Transverse colon (tissue), 4 donors: ENCODE data around the gene FFAR4. TPM values are rescaled to one million over a fixed set of nuclear protein-coding genes. Genes with fewer than 3 reads are reported as not detected.

Experiments used
- DNase-seq: peaks from one replicate; pipeline ENCODE4 v3.0.0-alpha.2; 2019
- H3K27ac ChIP-seq, 4 donors: fragments of 200-600 bp; sonication (generic); 2 replicates each; pipeline ENCODE4 v1.5.1; 2016 to 2018; ENCODE audit warnings: inconsistent platforms in 4 of 4
- H3K27me3 ChIP-seq: fragments of 200-600 bp; sonication (generic); 2 replicates; pipeline ENCODE4 v1.5.1; 2017; ENCODE audit warnings: inconsistent platforms
- H3K36me3 ChIP-seq, 4 donors: fragments of 200-600 bp; sonication (generic); 2 replicates each; pipeline ENCODE4 v1.5.1; 2017 to 2019; ENCODE audit warnings: inconsistent platforms in 4 of 4
- H3K4me1 ChIP-seq, 4 donors: fragments of 200-600 bp; sonication (generic); 2 replicates each; pipeline ENCODE4 v1.5.1; 2017 to 2020; ENCODE audit warnings: inconsistent platforms in 4 of 4
- H3K4me3 ChIP-seq, 4 donors: fragments of 200-600 bp; sonication (generic); 1 replicate in 1 of 4; 2 replicates in 3 of 4; pipeline versions ENCODE4 v1.5.1 to v1.6.1; 2017 to 2019; ENCODE audit warnings: inconsistent platforms in 4 of 4
- H3K9me3 ChIP-seq, 2 donors: fragments of 200-600 bp; sonication (generic); 2 replicates each; pipeline ENCODE4 v1.5.1; 2017 to 2019; ENCODE audit warnings: inconsistent platforms in 2 of 2
- CTCF ChIP-seq, 5 experiments: fragments of 200-600 bp in 3 of 5; fragments of 450-650 bp in 2 of 5; sonication (generic) in 3 of 5; IDR thresholded peaks; 1 replicate in 2 of 5; 2 replicates in 3 of 5; pipeline ENCODE4 v1.5.1; 2016 to 2017; ENCODE audit warnings: antibody characterized with exemption in 5 of 5, inconsistent platforms in 3 of 5, mild to moderate bottlenecking in 2 of 5, moderate library complexity in 1 of 5
- EP300 ChIP-seq: sonication (generic); formaldehyde crosslinking; IDR thresholded peaks from one replicate; pipeline ENCODE4 v1.6.1; 2017; ENCODE audit warnings: antibody characterized with exemption, low read depth
- POLR2A ChIP-seq: fragments of 450-650 bp; IDR thresholded peaks from one replicate; pipeline ENCODE4 v1.6.1; 2016; ENCODE audit warnings: antibody characterized with exemption, mild to moderate bottlenecking, moderate library complexity
- POLR2AphosphoS5 ChIP-seq, 3 donors: sonication (generic); formaldehyde crosslinking; IDR thresholded peaks; one replicate each; pipeline ENCODE4 v1.6.1; 2016; ENCODE audit warnings: antibody characterized with exemption in 3 of 3
- WGBS, 2 donors: methylation state at CpG; one replicate each; pipeline ENCODE4 v1.1.5; 2018; ENCODE audit warnings: low coverage in 1 of 2; 5-methylcytosine and 5-hydroxymethylcytosine counted together
- in situ Hi-C, 4 donors: fragments of 200-750 bp; cut with MboI; loops; one replicate each; pipeline versions ENCODE4 v1.15.0 to v1.15.1; 2017; ENCODE audit warnings: low sequenced_read_pairs in 3 of 4, low pct_ligation_motif_present in 1 of 4, low pct_unique_long_range_greater_than_20kb in 1 of 4
- intact Hi-C: fragments of 100-400 bp; cut with DNase I; formaldehyde crosslinking; loops from one replicate; pipeline ENCODE4 v1.15.1; 2023; ENCODE audit warnings: low total_unique reads
- total RNA-seq, 4 donors: library from RNA; depleted of rRNA; stranded (reverse); fragments of >200 nt; gene quantifications; one replicate each; pipeline ENCODE4 v1.1.0, GENCODE V29; 2016

The FFAR4 gene
- total RNA-seq, 4 donors from 2014 or later, result 0.75 to 17.1 (median 12.9) TPM

- Histone ChIP-seq H3K27me3 (peaks cover 22% of the 10 kb centered on the region), H3K27ac (no peak overlapping the region), H3K4me1 (peaks cover 6 to 15% (median 13%) of the 10 kb centered on the region in 4 donors), H3K9me3 (no peaks in the 10 kb centered on the region), H3K36me3 (no peaks in the 10 kb centered on the region), H3K4me3 (no peak overlapping the region)
- in situ Hi-C loops, result no loop called here
- TF ChIP-seq POLR2A, result no peak
- TF ChIP-seq POLR2AphosphoS5 (IDR thresholded peaks at IDR 0.05), result no peak
- TF ChIP-seq EP300, result no peak
- TF ChIP-seq CTCF (IDR thresholded peaks at IDR 0.05), result no peak
- WGBS, 2 donors, result 84% methylated on average over 1 of the region's 1 CpG; no CpG with 5 or more reads in 1 of the 2 donors
- DNase-seq, result no peak
- intact Hi-C loops, result no loop called here
Measured at GRCh38 chr10:93597075-93597599, 30.7 kb downstream of the FFAR4 start.

- H3K9me3 ChIP-seq, result no peaks in the 10 kb centered on the region
- no peak for DNase-seq
- in situ Hi-C loops, result no loop called here
- no peak for TF ChIP-seq POLR2AphosphoS5 (IDR thresholded peaks at IDR 0.05)
- no peak for TF ChIP-seq EP300
- TF ChIP-seq CTCF (IDR thresholded peaks at IDR 0.05), result no peak
- TF ChIP-seq POLR2A, result no peak
- 74 to 85% methylated on average over 5 of the region's 5 CpGs for WGBS, 2 donors
- intact Hi-C loops, result no loop called here
- H3K36me3 ChIP-seq, result no peaks in the 10 kb centered on the region
- no peak overlapping the region for H3K27ac ChIP-seq
- H3K27me3 ChIP-seq, result peaks cover 32% of the 10 kb centered on the region
- H3K4me3 ChIP-seq, result no peak overlapping the region
- H3K4me1 ChIP-seq, result peaks cover 6 to 15% (median 12%) of the 10 kb centered on the region in 4 donors
Measured at GRCh38 chr10:93598157-93598556, 31.7 kb downstream of the FFAR4 start.

GRCh38 chr10:93599335-93599734 lies 32.9 kb downstream of the FFAR4 start:
- in situ Hi-C loops, result no loop called here
- no peak overlapping the region for H3K4me3 ChIP-seq
- peaks cover 44% of the 10 kb centered on the region for H3K27me3 ChIP-seq
- WGBS, 2 donors, result 50 to 61% methylated on average over 1 of the region's 1 CpG
- no peaks in the 10 kb centered on the region for H3K9me3 ChIP-seq
- H3K27ac ChIP-seq, result no peak overlapping the region
- H3K36me3 ChIP-seq, result no peaks in the 10 kb centered on the region
- H3K4me1 ChIP-seq, result peaks cover 6 to 15% (median 12%) of the 10 kb centered on the region in 4 donors
- TF ChIP-seq POLR2A (no peak), CTCF (IDR thresholded peaks at IDR 0.05) (no peak), POLR2AphosphoS5 (IDR thresholded peaks at IDR 0.05) (no peak), EP300 (no peak)
- DNase-seq, result no peak
- intact Hi-C loops, result no loop called here

- Histone ChIP-seq H3K27me3 (peaks cover 45% of the 10 kb centered on the region), H3K4me3 (no peak overlapping the region), H3K36me3 (no peaks in the 10 kb centered on the region), H3K9me3 (no peaks in the 10 kb centered on the region), H3K4me1 (peaks cover 6 to 15% (median 12%) of the 10 kb centered on the region in 4 donors), H3K27ac (no peak overlapping the region)
- DNase-seq, result no peak
- 90 to 100% methylated on average over 1 to 4 of the region's 4 CpGs for WGBS, 2 donors
- intact Hi-C loops (no loop called here), in situ Hi-C loops (no loop called here)
- TF ChIP-seq EP300 (no peak), CTCF (IDR thresholded peaks at IDR 0.05) (no peak)
Measured at GRCh38 chr10:93599778-93600177, 33.3 kb downstream of the FFAR4 start.
